OCI-LY7 (cell line): ENCODE results near the gene FHOD3.

Experiments
- EZH2phosphoT487 ChIP-seq: fragments of 200-600 bp; sonication (generic); IDR thresholded peaks from 2 replicates; pipeline ENCODE4 v1.6.1; 2018; ENCODE audit warnings: low read depth, borderline replicate concordance, mild to moderate bottlenecking, mixed run types, antibody characterized with exemption, low read length, moderate library complexity, mixed read lengths
- TF ChIP-seq, protein P1 (sequence below): fragments of 200-600 bp; sonication (generic); conservative IDR thresholded peaks from 2 replicates; pipeline ENCODE4 v1.5.1; 2014; ENCODE audit warnings: mild to moderate bottlenecking, antibody characterized with exemption, low read length, moderate library complexity, mixed read lengths

DNA sequence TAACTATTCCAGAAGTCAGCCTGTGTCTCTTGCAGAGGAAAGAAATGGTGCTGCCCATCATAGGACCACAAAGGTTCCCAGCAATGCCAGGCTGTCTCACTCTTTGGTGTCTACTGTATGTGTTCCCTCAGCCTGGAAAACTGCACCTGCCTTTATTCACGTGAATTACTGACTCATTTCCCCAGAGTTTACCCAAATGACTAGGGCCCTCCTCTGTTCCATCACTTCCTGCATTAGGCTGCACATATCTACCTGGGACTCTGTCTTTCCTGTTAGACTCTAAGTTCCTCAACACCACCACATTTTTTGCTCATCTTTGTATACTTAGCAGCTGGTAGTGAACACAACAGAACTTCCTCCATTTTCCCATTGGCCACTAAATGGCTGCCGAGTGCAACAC, 188.3 kb downstream of the FHOD3 start:
- TF ChIP-seq, protein P1, sequence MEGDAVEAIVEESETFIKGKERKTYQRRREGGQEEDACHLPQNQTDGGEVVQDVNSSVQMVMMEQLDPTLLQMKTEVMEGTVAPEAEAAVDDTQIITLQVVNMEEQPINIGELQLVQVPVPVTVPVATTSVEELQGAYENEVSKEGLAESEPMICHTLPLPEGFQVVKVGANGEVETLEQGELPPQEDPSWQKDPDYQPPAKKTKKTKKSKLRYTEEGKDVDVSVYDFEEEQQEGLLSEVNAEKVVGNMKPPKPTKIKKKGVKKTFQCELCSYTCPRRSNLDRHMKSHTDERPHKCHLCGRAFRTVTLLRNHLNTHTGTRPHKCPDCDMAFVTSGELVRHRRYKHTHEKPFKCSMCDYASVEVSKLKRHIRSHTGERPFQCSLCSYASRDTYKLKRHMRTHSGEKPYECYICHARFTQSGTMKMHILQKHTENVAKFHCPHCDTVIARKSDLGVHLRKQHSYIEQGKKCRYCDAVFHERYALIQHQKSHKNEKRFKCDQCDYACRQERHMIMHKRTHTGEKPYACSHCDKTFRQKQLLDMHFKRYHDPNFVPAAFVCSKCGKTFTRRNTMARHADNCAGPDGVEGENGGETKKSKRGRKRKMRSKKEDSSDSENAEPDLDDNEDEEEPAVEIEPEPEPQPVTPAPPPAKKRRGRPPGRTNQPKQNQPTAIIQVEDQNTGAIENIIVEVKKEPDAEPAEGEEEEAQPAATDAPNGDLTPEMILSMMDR = no peak
- no peak for TF ChIP-seq EZH2phosphoT487
